HEK293 (cell line): ENCODE results near the gene ACHE.

ENCODE experiments used
- GLI4 ChIP-seq: fragments of 450-650 bp; formaldehyde crosslinking; IDR thresholded peaks from 2 replicates; pipeline ENCODE4 v1.5.1; 2016; ENCODE audit warnings: missing biosample characterization, missing genetic modification characterization
- HOXC10 ChIP-seq: sonication (generic); formaldehyde crosslinking; IDR thresholded peaks from 2 replicates; pipeline ENCODE4 v1.8.1; 2023; ENCODE audit warnings: mild to moderate bottlenecking, missing genetic modification reagents
- KLF10 ChIP-seq: fragments of 450-650 bp; IDR thresholded peaks from 2 replicates; pipeline ENCODE4 v1.5.1; 2018; ENCODE audit warnings: missing biosample characterization, mild to moderate bottlenecking, missing genetic modification characterization
- KLF7 ChIP-seq: fragments of 450-650 bp; formaldehyde crosslinking; IDR thresholded peaks from 2 replicates; pipeline ENCODE4 v1.5.1; 2016; ENCODE audit warnings: missing biosample characterization, missing genetic modification characterization, borderline replicate concordance
- OSR2 ChIP-seq: fragments of 450-650 bp; formaldehyde crosslinking; IDR thresholded peaks from 2 replicates; pipeline ENCODE4 v1.5.1; 2016; ENCODE audit warnings: missing biosample characterization, missing genetic modification characterization
- SCRT1 ChIP-seq: fragments of 450-650 bp; formaldehyde crosslinking; IDR thresholded peaks from 2 replicates; pipeline ENCODE4 v1.5.1; 2016; ENCODE audit warnings: missing biosample characterization, missing genetic modification characterization, borderline replicate concordance
- ZEB2 ChIP-seq: fragments of 450-650 bp; formaldehyde crosslinking; IDR thresholded peaks from 2 replicates; pipeline ENCODE4 v1.5.1; 2016; ENCODE audit warnings: missing biosample characterization, missing genetic modification characterization
- ZFP69B ChIP-seq: fragments of 450-650 bp; formaldehyde crosslinking; IDR thresholded peaks from 2 replicates; pipeline ENCODE4 v1.5.1; 2016; ENCODE audit warnings: missing biosample characterization, missing genetic modification characterization
- ZIC2 ChIP-seq: fragments of 450-650 bp; formaldehyde crosslinking; IDR thresholded peaks from 2 replicates; pipeline ENCODE4 v1.5.1; 2016; ENCODE audit warnings: missing biosample characterization, missing genetic modification characterization
- ZNF114 ChIP-seq: fragments of 450-650 bp; formaldehyde crosslinking; IDR thresholded peaks from 2 replicates; pipeline ENCODE4 v1.5.0; 2017; ENCODE audit warnings: missing biosample characterization, missing genetic modification characterization
- ZNF140 ChIP-seq: fragments of 450-650 bp; formaldehyde crosslinking; IDR thresholded peaks from 2 replicates; pipeline ENCODE4 v1.5.1; 2016; ENCODE audit warnings: missing biosample characterization, missing genetic modification characterization
- ZNF184 ChIP-seq: fragments of 450-650 bp; IDR thresholded peaks from 2 replicates; pipeline ENCODE4 v1.5.1; 2018; ENCODE audit warnings: missing biosample characterization, mild to moderate bottlenecking, missing genetic modification characterization
- ZNF24 ChIP-seq: fragments of 450-650 bp; formaldehyde crosslinking; IDR thresholded peaks from 2 replicates; pipeline ENCODE4 v1.5.1; 2016; ENCODE audit warnings: missing biosample characterization, missing genetic modification characterization
- ZNF292 ChIP-seq: fragments of 450-650 bp; formaldehyde crosslinking; IDR thresholded peaks from 2 replicates; pipeline ENCODE4 v1.5.1; 2016; ENCODE audit warnings: low read depth, missing biosample characterization, missing genetic modification characterization, borderline replicate concordance
- ZNF324 ChIP-seq: fragments of 450-650 bp; formaldehyde crosslinking; IDR thresholded peaks from 2 replicates; pipeline ENCODE4 v1.5.1; 2016; ENCODE audit warnings: missing biosample characterization, missing genetic modification characterization
- ZNF423 ChIP-seq: fragments of 450-650 bp; formaldehyde crosslinking; IDR thresholded peaks from 2 replicates; pipeline ENCODE4 v1.5.1; 2016; ENCODE audit warnings: missing biosample characterization, missing genetic modification characterization
- ZNF433 ChIP-seq: fragments of 450-650 bp; formaldehyde crosslinking; IDR thresholded peaks from 2 replicates; pipeline ENCODE4 v1.5.1; 2016; ENCODE audit warnings: missing biosample characterization, missing genetic modification characterization, low read depth
- ZNF529 ChIP-seq: fragments of 450-650 bp; formaldehyde crosslinking; IDR thresholded peaks from 2 replicates; pipeline ENCODE4 v1.5.1; 2017; ENCODE audit warnings: missing genetic modification characterization, missing biosample characterization; ENCODE audit not compliant: insufficient replicate concordance
- ZNF544 ChIP-seq: fragments of 450-650 bp; formaldehyde crosslinking; IDR thresholded peaks from 2 replicates; pipeline ENCODE4 v1.5.0; 2017; ENCODE audit warnings: missing biosample characterization, missing genetic modification characterization
- ZNF555 ChIP-seq: fragments of 450-650 bp; formaldehyde crosslinking; conservative IDR thresholded peaks from 2 replicates; pipeline ENCODE4 v1.5.1; 2017; ENCODE audit warnings: missing biosample characterization, mild to moderate bottlenecking, missing genetic modification characterization, inconsistent platforms
- ZNF561 ChIP-seq: fragments of 450-650 bp; IDR thresholded peaks from 2 replicates; pipeline ENCODE4 v1.5.1; 2018; ENCODE audit warnings: missing biosample characterization, missing genetic modification characterization, borderline replicate concordance
- ZNF660 ChIP-seq: fragments of 450-650 bp; IDR thresholded peaks from 2 replicates; pipeline ENCODE4 v1.5.1; 2018; ENCODE audit warnings: missing biosample characterization, mild to moderate bottlenecking, missing genetic modification characterization
- ZNF768 ChIP-seq: fragments of 450-650 bp; formaldehyde crosslinking; IDR thresholded peaks from 2 replicates; pipeline ENCODE4 v1.5.1; 2018; ENCODE audit warnings: missing biosample characterization, mild to moderate bottlenecking, missing genetic modification characterization
- TF ChIP-seq, protein P1 (sequence below): fragments of 450-650 bp; formaldehyde crosslinking; IDR thresholded peaks from 2 replicates; pipeline ENCODE4 v1.5.1; 2016; ENCODE audit warnings: missing biosample characterization, missing genetic modification characterization
- TF ChIP-seq, protein P2 (sequence below): fragments of 450-650 bp; formaldehyde crosslinking; IDR thresholded peaks from 2 replicates; pipeline ENCODE4; 2016; ENCODE audit warnings: missing biosample characterization, missing genetic modification characterization
- TF ChIP-seq, protein P3 (sequence below): fragments of 450-650 bp; formaldehyde crosslinking; IDR thresholded peaks from 2 replicates; pipeline ENCODE4 v1.5.1; 2016; ENCODE audit warnings: missing biosample characterization, missing genetic modification characterization
- TF ChIP-seq, protein P4 (sequence below): fragments of 450-650 bp; formaldehyde crosslinking; IDR thresholded peaks from 2 replicates; pipeline ENCODE4 v1.5.1; 2016; ENCODE audit warnings: missing biosample characterization, missing genetic modification characterization, low read depth
- TF ChIP-seq, protein P5 (sequence below): fragments of 450-650 bp; formaldehyde crosslinking; IDR thresholded peaks from 2 replicates; pipeline ENCODE4 v1.5.1; 2016; ENCODE audit warnings: missing biosample characterization, missing genetic modification characterization, borderline replicate concordance

ACHE gene

DNA sequence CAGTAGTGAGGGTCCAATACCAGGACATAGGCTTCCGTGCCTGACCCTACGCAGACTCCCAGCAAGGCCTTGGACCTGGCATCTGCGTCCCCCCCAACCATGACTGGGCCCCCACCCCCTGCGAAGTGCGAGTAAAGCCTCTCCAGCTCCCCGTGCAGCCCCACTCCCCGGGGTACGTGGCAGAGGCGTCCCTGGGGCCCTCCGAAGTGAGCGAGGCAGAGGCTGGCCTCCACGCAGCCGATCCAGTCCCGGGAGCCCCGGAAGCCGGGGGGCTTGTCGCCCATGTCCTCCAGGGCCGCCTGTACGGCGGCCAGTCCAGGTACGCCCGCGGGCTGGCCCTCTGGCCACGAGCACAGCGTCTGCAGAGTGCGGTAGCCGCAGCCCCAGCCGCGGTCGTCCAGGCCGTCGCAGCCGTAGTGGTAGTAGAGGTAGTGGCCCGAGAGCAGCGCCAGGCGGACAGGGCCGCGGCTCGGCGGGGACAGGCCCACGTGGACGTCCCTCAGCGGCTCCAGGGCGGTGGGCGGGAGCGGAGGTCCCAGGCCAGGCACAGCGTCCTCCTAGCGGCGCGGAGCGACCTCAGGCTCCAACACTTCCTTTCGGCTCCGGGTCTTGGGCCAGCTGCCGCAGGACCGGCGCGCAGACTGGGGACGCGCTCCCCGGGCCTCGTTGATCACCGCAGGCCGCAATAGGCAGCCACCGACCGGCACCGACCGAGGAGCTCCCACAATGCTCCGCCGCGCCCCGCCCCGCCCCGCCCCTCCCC, 6.5 kb downstream of the ACHE start, which contains the start of gene UFSP1 (continued):
- TF ChIP-seq, protein P1, sequence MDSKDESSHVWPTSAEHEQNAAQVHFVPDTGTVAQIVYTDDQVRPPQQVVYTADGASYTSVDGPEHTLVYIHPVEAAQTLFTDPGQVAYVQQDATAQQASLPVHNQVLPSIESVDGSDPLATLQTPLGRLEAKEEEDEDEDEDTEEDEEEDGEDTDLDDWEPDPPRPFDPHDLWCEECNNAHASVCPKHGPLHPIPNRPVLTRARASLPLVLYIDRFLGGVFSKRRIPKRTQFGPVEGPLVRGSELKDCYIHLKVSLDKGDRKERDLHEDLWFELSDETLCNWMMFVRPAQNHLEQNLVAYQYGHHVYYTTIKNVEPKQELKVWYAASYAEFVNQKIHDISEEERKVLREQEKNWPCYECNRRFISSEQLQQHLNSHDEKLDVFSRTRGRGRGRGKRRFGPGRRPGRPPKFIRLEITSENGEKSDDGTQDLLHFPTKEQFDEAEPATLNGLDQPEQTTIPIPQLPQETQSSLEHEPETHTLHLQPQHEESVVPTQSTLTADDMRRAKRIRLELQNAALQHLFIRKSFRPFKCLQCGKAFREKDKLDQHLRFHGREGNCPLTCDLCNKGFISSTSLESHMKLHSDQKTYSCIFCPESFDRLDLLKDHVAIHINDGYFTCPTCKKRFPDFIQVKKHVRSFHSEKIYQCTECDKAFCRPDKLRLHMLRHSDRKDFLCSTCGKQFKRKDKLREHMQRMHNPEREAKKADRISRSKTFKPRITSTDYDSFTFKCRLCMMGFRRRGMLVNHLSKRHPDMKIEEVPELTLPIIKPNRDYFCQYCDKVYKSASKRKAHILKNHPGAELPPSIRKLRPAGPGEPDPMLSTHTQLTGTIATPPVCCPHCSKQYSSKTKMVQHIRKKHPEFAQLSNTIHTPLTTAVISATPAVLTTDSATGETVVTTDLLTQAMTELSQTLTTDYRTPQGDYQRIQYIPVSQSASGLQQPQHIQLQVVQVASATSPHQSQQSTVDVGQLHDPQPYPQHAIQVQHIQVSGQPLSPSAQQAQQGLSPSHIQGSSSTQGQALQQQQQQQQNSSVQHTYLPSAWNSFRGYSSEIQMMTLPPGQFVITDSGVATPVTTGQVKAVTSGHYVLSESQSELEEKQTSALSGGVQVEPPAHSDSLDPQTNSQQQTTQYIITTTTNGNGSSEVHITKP (tag by site-specific recombination): no peak
- TF ChIP-seq ZFP69B (tag by site-specific recombination) (peak; percentile 56), HOXC10 (CRISPR knock-in tag) (no peak), ZNF292 (tag by site-specific recombination) (no peak), ZNF544 (no peak), ZNF324 (peak; percentile 68), ZNF561 (tag by site-specific recombination) (no peak), ZNF114 (tag by site-specific recombination) (no peak), ZNF184 (tag by site-specific recombination) (no peak), KLF10 (tag by site-specific recombination) (peak; percentile 79), GLI4 (tag by site-specific recombination) (peak; percentile 91; the same call in 1 of the 2 replicates), ZEB2 (tag by site-specific recombination) (peak; percentile 90), ZNF433 (tag by site-specific recombination) (no peak), KLF7 (tag by site-specific recombination) (peak; percentile 73; the same call in 1 of the 2 replicates), SCRT1 (tag by site-specific recombination) (no peak), ZNF660 (tag by site-specific recombination) (peak; percentile 85), ZNF24 (tag by site-specific recombination) (peak; percentile 51; the same call in 1 of the 2 replicates), OSR2 (tag by site-specific recombination) (0 out of 2 replicates have a peak, but pooled peaks have one; percentile 36), ZIC2 (tag by site-specific recombination) (peak; percentile 42; the same call in 1 of the 2 replicates), ZNF768 (no peak), ZNF529 (tag by site-specific recombination) (no peak), ZNF555 (tag by site-specific recombination) (no peak), ZNF423 (tag by site-specific recombination) (no peak), ZNF140 (tag by site-specific recombination) (no peak)
- TF ChIP-seq, protein P2, sequence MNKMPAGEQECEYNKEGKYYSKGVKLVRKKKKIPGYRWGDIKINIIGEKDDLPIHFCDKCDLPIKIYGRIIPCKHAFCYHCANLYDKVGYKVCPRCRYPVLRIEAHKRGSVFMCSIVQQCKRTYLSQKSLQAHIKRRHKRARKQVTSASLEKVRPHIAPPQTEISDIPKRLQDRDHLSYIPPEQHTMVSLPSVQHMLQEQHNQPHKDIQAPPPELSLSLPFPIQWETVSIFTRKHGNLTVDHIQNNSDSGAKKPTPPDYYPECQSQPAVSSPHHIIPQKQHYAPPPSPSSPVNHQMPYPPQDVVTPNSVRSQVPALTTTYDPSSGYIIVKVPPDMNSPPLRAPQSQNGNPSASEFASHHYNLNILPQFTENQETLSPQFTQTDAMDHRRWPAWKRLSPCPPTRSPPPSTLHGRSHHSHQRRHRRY: peak; percentile 93
- TF ChIP-seq, protein P3, sequence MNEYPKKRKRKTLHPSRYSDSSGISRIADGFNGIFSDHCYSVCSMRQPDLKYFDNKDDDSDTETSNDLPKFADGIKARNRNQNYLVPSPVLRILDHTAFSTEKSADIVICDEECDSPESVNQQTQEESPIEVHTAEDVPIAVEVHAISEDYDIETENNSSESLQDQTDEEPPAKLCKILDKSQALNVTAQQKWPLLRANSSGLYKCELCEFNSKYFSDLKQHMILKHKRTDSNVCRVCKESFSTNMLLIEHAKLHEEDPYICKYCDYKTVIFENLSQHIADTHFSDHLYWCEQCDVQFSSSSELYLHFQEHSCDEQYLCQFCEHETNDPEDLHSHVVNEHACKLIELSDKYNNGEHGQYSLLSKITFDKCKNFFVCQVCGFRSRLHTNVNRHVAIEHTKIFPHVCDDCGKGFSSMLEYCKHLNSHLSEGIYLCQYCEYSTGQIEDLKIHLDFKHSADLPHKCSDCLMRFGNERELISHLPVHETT (tag by site-specific recombination): no peak
- TF ChIP-seq, protein P4, sequence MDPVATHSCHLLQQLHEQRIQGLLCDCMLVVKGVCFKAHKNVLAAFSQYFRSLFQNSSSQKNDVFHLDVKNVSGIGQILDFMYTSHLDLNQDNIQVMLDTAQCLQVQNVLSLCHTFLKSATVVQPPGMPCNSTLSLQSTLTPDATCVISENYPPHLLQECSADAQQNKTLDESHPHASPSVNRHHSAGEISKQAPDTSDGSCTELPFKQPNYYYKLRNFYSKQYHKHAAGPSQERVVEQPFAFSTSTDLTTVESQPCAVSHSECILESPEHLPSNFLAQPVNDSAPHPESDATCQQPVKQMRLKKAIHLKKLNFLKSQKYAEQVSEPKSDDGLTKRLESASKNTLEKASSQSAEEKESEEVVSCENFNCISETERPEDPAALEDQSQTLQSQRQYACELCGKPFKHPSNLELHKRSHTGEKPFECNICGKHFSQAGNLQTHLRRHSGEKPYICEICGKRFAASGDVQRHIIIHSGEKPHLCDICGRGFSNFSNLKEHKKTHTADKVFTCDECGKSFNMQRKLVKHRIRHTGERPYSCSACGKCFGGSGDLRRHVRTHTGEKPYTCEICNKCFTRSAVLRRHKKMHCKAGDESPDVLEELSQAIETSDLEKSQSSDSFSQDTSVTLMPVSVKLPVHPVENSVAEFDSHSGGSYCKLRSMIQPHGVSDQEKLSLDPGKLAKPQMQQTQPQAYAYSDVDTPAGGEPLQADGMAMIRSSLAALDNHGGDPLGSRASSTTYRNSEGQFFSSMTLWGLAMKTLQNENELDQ (tag by site-specific recombination): no peak
- TF ChIP-seq, protein P5, sequence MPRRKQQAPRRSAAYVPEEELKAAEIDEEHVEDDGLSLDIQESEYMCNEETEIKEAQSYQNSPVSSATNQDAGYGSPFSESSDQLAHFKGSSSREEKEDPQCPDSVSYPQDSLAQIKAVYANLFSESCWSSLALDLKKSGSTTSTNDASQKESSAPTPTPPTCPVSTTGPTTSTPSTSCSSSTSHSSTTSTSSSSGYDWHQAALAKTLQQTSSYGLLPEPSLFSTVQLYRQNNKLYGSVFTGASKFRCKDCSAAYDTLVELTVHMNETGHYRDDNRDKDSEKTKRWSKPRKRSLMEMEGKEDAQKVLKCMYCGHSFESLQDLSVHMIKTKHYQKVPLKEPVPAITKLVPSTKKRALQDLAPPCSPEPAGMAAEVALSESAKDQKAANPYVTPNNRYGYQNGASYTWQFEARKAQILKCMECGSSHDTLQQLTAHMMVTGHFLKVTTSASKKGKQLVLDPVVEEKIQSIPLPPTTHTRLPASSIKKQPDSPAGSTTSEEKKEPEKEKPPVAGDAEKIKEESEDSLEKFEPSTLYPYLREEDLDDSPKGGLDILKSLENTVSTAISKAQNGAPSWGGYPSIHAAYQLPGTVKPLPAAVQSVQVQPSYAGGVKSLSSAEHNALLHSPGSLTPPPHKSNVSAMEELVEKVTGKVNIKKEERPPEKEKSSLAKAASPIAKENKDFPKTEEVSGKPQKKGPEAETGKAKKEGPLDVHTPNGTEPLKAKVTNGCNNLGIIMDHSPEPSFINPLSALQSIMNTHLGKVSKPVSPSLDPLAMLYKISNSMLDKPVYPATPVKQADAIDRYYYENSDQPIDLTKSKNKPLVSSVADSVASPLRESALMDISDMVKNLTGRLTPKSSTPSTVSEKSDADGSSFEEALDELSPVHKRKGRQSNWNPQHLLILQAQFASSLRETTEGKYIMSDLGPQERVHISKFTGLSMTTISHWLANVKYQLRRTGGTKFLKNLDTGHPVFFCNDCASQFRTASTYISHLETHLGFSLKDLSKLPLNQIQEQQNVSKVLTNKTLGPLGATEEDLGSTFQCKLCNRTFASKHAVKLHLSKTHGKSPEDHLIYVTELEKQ (tag by site-specific recombination): 0 out of 2 replicates have a peak, but pooled peaks have one; percentile 20
